ENCODE results near the gene STXBP1.

DNA sequence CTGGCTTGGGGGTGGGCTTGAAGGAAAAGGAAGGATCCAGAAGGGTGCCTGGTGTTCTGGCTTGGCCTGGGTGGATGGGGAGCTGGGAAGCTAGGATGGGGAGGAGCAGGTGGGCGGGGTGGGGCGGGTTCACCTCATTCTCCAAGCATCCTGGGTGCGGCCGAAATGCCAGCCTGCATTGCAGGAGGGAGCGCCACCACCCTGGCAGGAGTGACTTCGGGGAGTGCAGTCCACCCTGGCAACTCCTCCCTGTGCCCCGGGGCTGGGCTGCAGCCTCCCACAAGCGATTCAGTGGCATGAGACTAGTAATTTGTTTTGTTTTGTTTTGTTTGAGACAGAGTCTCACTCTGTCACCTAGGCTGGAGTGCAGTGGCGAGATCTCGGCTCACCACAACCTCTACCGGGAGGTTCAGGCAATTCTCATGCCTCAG, 109.3 kb downstream of the STXBP1 start:
- TF ChIP-seq, protein P1, sequence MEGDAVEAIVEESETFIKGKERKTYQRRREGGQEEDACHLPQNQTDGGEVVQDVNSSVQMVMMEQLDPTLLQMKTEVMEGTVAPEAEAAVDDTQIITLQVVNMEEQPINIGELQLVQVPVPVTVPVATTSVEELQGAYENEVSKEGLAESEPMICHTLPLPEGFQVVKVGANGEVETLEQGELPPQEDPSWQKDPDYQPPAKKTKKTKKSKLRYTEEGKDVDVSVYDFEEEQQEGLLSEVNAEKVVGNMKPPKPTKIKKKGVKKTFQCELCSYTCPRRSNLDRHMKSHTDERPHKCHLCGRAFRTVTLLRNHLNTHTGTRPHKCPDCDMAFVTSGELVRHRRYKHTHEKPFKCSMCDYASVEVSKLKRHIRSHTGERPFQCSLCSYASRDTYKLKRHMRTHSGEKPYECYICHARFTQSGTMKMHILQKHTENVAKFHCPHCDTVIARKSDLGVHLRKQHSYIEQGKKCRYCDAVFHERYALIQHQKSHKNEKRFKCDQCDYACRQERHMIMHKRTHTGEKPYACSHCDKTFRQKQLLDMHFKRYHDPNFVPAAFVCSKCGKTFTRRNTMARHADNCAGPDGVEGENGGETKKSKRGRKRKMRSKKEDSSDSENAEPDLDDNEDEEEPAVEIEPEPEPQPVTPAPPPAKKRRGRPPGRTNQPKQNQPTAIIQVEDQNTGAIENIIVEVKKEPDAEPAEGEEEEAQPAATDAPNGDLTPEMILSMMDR (IDR thresholded peaks at IDR 0.05; ENCODE audit: insufficient read depth, low read length, poor library complexity, severe bottlenecking) = no peak
- TF ChIP-seq EZH2phosphoT487 (conservative IDR thresholded peaks at IDR 0.05; ENCODE audit: low read length) = no peak
